HTERT RPE-1 (cell line): ENCODE data around the gene ERN1.
"Not testable (repeated sequence)": the region's sequence is repeated elsewhere in the genome, so short reads cannot be mapped to it uniquely, and the experiment has no call there.

Experiments used
- in situ Hi-C: fragments of 300-500 bp; cut with MboI; formaldehyde crosslinking; loops from 4 replicates; pipeline ENCODE4 v1.14.3; 2020; ENCODE audit warnings: low sequenced_read_pairs

Gene ERN1

DNA sequence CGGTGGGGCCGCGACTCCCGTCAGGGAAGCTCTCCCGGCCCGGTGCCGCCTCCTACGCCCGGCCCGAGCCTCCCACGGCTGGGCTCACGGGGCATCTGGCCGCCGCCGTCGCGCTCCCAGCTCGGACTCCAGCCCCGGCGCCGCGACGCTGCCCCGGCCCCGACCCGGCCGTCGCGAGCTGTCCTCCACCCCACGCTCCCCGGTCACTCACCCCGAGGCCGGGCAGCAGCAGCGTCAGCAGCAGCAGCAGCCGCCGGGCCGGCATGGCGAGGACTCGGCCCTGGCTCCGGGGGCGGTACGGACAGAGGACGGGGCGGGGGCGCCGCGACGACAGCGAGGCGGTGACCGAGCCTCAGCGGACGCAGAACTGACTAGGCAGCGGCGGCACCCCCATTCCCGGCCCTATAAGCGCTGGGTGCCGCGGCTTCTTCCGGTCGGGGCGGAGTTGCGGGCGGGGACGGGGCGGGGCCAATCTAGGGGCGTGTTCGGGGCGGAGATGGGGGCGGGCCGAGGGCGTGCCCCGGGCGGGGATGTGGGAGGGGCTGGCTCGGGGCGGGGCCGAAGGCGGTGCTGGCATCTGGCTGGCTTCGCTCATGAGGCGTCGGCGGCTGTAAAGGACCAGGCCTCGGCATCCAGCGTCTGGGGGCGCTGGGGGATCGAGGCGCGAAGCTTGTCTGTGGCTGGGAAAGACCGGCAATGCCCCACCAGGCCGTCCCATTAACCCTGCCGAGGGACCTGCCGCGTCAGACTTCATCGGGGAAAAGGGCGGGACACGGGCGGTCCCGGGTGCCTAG, at the start of gene ERN1:
Gene ERN1 (minus strand): TSS at position 380 of the 794 bp plus-strand sequence. CDS start 115 bp downstream, at position 265.
- in situ Hi-C loops = no loop called here

GRCh38 chr17:64179024-64179423, 49.1 kb upstream of the ERN1 start:
- in situ Hi-C loops = not testable (repeated sequence)

DNA sequence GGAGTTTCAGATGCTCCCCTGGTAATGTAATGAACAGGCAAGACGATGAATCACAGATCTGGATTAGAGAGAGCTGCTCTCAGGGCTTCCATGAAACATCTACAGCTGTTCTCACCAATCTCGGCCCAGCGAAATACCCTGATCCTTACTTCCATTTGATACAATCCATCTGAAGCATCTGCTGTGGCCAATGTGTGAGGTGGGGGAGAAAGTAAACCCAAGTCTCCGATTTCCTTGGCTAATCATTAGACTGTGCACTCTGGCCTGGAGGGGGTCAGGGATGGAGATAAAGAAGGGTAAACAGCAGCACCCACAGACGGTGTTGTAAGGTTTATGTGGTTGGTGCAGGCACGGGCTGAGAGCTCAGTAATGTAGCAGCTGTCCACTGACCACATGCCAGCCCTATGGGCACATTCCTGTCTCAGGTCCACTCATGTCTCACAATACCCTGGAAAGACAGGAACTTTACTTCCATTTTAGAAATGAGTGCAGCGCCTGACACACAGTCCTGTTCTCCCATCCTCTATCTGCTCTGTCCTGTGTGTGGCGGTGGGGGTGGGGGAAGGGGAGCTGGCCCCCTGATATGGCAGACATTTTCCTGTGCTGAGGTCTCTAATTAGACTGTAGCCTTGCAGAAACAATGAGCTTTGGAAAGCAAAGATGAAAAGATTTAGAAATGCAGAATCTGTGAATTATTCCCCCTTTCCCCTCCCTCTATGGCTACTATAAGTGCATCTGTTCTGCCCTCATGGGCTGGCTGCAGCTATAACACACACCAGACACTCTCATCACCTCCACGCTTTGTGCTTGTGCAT, 48.3 kb upstream of the ERN1 start:
- in situ Hi-C loops = no loop called here

DNA sequence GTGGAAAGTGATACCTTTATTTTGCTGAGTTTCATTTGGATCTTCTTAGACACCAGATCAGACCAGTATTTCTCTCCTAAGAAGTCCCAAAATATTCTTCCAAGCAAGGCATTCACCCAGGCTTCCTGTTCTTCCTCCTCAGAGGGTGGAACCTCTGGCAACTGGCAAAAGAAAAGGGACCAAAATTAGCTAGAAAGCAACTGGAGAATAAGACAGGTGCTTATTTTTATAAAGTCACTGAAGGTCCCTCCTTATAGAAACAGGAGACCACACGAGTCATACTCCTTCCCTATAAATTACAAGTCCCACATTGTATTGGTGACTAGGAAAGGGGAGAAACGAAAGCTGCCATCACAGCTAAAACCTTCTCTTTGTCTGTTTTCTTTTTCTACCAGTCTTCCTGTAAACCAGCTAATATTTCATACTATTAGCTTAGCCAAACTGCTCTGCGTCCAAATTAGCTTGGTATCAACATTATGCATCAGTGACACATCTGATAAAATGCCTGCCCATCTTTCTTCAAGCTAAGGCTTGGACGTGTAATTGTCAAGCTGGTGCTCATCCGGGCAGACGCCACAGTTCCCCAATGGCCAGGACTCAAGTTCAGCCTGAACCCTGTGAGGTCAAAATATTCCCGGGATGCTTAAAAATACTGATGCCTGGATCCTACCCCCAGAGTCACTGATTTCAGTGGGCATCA, 47.5 kb upstream of the ERN1 start:
- in situ Hi-C loops = no loop called here

- in situ Hi-C loops = no loop called here
Observed at GRCh38 chr17:64176556-64176955, 46.6 kb upstream of the ERN1 start.

DNA sequence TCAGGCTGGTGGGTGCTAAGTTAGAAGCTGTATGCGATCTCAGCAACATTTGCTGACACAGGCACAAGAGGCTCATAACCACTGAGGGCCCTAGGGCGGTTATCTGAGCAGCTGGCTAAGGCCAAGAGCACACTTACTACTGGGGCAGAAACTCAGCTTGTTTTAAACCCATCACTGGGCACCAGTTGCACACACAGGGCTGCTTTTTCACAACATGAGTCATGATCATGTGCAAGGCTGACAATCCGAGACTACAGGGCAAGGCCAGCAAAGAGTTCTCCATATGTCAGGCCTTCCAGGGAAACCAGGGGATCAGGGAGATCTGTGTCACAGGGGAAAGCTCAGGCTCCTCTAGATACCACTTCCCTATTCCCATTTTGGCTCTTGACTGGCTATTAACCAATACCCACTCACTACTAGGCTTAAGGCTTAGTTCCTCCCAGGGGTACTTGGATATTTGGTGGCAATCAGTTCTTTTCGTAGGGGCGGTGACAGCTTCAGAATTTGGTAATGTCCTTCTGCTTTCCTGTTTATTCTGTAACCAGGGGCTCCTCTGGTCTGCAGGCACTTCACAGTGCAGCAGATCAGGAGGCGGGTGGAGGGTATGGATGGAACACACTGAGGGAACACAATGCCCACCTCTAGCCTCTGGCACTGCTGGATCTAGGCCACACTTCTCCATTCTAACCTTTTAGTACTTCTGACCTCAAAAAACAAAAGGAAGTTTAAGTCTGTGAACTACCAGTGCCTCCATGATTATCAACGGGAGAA, 44.9 kb upstream of the ERN1 start:
- in situ Hi-C loops = no loop called here

GRCh38 chr17:64173646-64174045, 43.7 kb upstream of the ERN1 start:
- in situ Hi-C loops = no loop called here

- in situ Hi-C loops = no loop called here
Observed at GRCh38 chr17:64172510-64172909, 42.6 kb upstream of the ERN1 start.

DNA sequence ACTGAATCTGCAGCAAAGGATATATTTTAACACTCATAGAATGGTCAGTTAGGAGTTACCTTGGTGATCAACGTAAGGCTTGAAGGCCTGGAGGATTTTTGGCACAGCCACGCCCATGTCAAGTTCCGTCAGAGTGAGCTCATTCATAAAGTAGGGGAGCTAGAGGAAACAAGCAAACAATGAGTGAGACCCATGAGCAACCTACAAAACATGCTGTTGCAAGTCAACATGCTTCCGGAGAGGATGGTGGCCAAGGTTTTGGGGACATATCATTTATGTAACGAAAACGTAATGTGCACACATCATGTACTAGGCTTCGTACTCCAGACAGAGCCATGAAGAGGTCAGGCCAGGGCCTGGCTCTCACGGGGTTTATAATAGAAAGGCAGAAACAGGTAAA, 41.1 kb upstream of the ERN1 start:
- in situ Hi-C loops = no loop called here

DNA sequence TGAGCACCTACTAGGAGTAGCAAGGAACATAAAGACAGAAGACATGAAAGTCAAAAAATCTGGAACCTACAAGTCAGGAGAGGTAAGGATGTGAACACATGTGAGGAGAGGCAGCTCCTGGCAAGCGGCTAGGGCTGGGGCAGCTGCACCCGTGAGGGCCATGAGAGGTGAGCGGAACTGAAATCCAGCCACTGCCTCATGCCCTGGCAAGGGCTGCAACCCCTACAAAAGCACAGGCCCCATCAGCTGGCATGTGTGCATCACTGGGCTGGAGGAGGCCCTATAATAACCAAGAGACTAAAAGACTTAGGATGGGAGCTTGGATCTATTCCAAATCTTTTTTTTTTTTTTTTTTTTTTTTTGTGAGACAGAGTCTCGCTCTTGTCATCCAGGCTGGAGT, 40.3 kb upstream of the ERN1 start:
- in situ Hi-C loops = no loop called here

DNA sequence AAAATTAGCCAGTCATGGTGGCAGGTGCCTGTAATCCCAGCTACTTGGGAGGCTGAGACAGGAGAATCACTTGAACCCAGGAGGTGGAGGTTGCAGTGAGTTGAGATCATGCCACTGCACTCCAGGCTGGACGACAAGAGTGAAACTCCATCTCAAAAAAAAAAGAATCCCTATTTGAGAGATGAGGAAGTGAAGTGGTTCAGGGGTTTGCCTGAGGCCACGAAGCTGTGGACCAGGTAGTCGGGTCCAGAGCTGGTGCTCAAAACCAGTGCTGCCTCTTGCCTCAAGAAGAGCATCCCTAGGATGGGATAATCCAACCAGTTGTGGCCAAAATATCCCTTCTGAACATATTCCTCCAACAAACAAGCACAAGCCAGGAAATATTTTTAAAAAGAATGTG, 37.7 kb upstream of the ERN1 start:
- in situ Hi-C loops = not testable (repeated sequence)

GRCh38 chr17:64166876-64167275, 36.9 kb upstream of the ERN1 start:
- in situ Hi-C loops = no loop called here

GRCh38 chr17:64165347-64165746, 35.4 kb upstream of the ERN1 start:
- in situ Hi-C loops = no loop called here

DNA sequence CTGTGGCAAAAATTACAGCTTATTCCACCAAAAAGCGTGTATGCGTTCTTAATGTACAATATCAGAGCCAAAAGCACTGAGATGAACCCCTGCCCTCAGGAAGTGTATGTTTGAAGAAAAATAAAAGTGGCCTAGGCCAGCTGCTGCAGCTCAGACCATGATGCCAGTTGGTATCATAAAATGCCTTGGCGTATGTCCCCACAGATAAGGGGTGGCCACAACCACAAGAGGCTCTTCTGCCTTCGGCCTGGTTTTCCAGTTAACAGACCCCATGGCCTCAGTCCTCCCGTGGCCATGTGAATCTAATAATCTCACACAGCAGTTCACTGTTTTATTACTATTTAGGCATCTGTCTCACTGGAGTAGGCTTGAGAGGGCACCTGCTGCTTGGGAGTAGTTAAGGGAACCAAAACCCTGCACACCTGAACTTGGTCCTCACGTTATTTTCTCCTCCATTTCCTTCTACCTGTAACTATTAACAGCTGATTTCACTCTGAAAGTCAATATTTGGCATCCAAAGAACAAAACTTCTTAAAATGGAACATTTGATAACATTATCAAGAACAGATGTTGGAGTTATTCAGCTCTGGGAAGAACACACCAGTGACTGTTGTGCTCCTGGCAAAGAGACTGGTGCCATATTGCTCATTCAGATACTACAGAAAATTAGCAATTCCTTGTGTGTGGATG, 34.8 kb upstream of the ERN1 start:
- in situ Hi-C loops = no loop called here

GRCh38 chr17:64163468-64163867, 33.5 kb upstream of the ERN1 start:
- in situ Hi-C loops = no loop called here

DNA sequence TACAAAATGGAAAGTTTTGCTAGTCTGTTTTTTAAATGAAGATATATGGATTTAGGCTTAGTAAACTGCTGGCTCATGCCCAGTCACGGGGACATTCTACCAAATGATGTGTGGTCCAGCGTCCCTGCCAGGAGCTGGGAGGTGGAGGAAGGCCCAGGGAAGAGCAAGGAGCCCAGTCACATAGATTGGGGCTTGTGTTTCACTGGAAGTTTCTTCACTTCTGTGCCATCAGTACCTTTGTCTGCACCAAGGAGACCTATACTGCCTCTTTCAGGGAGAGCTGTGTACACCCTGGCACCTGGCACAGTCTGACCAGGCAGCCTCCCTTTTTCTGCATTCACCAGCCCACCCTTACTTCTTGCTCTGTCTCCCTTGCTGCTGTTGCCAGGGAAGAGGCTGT, 32.6 kb upstream of the ERN1 start:
- in situ Hi-C loops = no loop called here

DNA sequence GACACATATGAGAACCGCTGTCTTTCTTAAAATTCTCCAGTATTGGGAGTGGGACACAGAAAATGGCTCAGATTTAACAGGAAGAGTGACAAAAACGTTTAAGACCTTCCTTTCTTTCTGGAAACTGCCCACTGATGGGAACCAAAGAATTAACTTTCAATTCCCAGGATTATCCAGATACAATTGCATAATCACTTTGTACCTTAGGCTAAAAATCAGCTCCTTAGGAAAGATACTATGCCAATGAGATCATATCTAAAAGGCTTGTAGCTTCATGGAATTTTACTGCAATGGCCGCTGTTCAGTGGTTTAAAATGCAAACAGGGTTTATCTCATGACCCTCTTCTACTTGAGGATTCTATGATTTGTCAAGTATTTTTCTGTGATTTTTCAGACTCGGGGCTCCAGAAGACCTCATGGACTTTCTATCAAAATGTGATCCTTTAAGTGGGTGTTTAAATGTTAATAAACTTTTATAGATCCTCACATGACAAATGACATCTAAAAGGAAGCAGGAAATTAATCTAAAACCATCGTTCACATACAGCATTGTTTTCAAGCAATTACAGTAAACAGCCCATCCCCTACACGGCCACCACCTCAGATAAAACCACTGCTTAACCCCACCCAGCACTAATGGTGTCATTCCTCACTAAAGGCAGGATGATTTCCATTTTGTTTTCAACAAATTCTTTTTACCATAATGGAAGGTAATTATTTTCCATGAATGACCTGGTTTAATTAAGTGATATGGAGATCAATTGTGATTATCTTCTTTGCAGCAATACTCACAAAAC, 31.6 kb upstream of the ERN1 start:
- in situ Hi-C loops = no loop called here

DNA sequence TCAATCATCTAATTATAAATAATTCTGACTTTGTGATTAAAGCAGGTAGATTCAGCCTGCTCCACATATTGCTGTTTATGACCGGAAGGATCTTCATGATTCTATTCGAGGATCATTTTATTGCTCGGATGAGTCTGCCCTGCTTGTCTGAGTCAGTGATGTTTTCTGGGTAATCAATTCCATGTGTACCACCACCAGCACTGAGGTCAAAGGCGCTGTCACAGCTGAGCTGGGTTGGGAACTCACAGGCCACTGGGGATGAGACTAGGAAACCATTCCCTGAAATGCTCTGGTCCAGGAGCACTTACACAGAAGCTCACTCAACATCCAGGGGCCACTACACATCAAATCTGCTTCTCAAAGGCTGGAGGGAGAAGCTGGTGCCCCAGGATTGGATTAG, 30.4 kb upstream of the ERN1 start:
- in situ Hi-C loops = no loop called here

GRCh38 chr17:64158831-64159590, 29.1 kb upstream of the ERN1 start:
- in situ Hi-C loops = no loop called here
